ENCODE results near the gene TDRD6.

The TDRD6 gene

DNA sequence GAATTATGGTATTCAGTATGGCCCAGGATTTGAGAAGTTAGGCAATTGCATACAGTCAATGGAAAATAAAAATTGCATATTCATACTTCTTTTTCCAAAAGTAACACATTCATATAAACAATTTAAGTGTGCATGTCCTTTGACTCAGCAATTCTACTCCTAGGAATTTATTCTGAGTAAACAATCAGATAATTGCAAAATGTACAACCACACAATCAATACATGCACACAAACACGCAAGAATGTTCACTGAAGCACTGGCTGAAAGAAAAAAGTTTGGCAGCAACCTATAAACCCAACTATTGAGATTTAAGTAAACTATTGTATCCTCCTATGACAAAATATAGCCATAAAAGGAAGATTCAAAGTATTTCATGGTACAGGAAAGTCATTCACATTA, 36.7 kb upstream of the TDRD6 start:
- no peak for DNase-seq (ENCODE audit: low read depth in 1 of 2, low spot score in 1 of 2)
- H3K27me3 ChIP-seq (ENCODE audit: insufficient read depth, poor library complexity, severe bottlenecking), result peaks cover 17% of the 10 kb centered on the region
- H3K27ac ChIP-seq (replicated peaks), result no peak overlapping the region
- no peak overlapping the region for H3K4me3 ChIP-seq (replicated peaks; ENCODE audit: insufficient read depth, low read length)
- TF ChIP-seq, protein P1, sequence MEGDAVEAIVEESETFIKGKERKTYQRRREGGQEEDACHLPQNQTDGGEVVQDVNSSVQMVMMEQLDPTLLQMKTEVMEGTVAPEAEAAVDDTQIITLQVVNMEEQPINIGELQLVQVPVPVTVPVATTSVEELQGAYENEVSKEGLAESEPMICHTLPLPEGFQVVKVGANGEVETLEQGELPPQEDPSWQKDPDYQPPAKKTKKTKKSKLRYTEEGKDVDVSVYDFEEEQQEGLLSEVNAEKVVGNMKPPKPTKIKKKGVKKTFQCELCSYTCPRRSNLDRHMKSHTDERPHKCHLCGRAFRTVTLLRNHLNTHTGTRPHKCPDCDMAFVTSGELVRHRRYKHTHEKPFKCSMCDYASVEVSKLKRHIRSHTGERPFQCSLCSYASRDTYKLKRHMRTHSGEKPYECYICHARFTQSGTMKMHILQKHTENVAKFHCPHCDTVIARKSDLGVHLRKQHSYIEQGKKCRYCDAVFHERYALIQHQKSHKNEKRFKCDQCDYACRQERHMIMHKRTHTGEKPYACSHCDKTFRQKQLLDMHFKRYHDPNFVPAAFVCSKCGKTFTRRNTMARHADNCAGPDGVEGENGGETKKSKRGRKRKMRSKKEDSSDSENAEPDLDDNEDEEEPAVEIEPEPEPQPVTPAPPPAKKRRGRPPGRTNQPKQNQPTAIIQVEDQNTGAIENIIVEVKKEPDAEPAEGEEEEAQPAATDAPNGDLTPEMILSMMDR (IDR thresholded peaks at IDR 0.05; ENCODE audit: insufficient read depth, low read length), result no peak
- TF ChIP-seq POLR2AphosphoS5 (IDR thresholded peaks at IDR 0.05; ENCODE audit: low read depth), result no peak
- TF ChIP-seq GABPA (IDR thresholded peaks at IDR 0.05; ENCODE audit: low read depth), result no peak
- TF ChIP-seq, protein P2, sequence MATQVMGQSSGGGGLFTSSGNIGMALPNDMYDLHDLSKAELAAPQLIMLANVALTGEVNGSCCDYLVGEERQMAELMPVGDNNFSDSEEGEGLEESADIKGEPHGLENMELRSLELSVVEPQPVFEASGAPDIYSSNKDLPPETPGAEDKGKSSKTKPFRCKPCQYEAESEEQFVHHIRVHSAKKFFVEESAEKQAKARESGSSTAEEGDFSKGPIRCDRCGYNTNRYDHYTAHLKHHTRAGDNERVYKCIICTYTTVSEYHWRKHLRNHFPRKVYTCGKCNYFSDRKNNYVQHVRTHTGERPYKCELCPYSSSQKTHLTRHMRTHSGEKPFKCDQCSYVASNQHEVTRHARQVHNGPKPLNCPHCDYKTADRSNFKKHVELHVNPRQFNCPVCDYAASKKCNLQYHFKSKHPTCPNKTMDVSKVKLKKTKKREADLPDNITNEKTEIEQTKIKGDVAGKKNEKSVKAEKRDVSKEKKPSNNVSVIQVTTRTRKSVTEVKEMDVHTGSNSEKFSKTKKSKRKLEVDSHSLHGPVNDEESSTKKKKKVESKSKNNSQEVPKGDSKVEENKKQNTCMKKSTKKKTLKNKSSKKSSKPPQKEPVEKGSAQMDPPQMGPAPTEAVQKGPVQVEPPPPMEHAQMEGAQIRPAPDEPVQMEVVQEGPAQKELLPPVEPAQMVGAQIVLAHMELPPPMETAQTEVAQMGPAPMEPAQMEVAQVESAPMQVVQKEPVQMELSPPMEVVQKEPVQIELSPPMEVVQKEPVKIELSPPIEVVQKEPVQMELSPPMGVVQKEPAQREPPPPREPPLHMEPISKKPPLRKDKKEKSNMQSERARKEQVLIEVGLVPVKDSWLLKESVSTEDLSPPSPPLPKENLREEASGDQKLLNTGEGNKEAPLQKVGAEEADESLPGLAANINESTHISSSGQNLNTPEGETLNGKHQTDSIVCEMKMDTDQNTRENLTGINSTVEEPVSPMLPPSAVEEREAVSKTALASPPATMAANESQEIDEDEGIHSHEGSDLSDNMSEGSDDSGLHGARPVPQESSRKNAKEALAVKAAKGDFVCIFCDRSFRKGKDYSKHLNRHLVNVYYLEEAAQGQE (IDR thresholded peaks at IDR 0.05; ENCODE audit: insufficient replicate concordance, low read depth), result no peak
- no peak for TF ChIP-seq SPI1 (IDR thresholded peaks at IDR 0.05; ENCODE audit: borderline replicate concordance, low read depth)

DNA sequence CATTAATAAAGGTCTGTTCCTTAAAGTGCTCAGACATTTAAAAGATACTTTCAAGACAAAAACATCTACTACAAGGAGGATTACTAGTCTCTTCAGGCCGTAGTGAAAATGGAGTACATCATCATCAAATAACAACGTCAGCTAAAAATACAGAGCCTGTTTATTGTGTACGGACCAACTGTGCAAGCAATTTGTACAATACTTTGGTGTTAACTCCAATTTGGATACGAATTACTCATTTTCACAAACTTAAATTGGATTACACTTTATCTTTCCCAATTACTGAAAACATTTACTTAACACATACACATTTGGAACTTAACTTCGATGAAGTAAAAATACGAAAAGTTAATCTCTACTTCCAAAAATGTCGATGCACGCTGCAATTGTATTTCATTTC, 35.9 kb upstream of the TDRD6 start:
- Histone ChIP-seq H3K27me3 (ENCODE audit: insufficient read depth, poor library complexity, severe bottlenecking) (peaks cover 17% of the 10 kb centered on the region), H3K27ac (replicated peaks) (no peak overlapping the region), H3K4me3 (replicated peaks; ENCODE audit: insufficient read depth, low read length) (no peak overlapping the region)
- TF ChIP-seq POLR2AphosphoS5 (IDR thresholded peaks at IDR 0.05; ENCODE audit: low read depth) (no peak), GABPA (IDR thresholded peaks at IDR 0.05; ENCODE audit: low read depth) (no peak), SPI1 (IDR thresholded peaks at IDR 0.05; ENCODE audit: borderline replicate concordance, low read depth) (no peak)
- TF ChIP-seq, protein P2 (IDR thresholded peaks at IDR 0.05; ENCODE audit: insufficient replicate concordance, low read depth), result no peak
- TF ChIP-seq, protein P1 (IDR thresholded peaks at IDR 0.05; ENCODE audit: insufficient read depth, low read length), result no peak
- no peak for DNase-seq (ENCODE audit: low read depth in 1 of 2, low spot score in 1 of 2)

DNA sequence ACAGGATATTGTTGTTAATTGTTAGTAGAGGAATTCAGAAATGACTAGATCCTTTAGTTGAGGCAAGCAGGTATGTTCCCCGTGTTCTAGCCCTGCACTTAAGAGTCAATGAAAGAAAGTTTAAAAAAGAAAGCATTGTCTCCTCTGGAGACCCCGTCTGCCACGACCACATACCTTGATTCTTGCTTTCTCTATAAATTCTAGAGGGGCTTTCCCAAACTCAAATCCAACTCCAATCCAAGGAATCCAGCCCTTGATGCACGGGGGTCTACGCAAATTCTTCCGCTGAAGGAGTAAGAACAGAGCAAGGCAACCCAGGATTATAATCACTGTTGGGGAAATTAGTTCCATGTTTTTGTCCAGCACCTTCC, 35.5 kb upstream of the TDRD6 start:
- Histone ChIP-seq H3K27ac (replicated peaks) (no peak overlapping the region), H3K27me3 (ENCODE audit: insufficient read depth, poor library complexity, severe bottlenecking) (peaks cover 17% of the 10 kb centered on the region), H3K4me3 (replicated peaks; ENCODE audit: insufficient read depth, low read length) (peak overlapping the region; percentile 91)
- no peak for DNase-seq (ENCODE audit: low read depth in 1 of 2, low spot score in 1 of 2)
- TF ChIP-seq, protein P2 (IDR thresholded peaks at IDR 0.05; ENCODE audit: insufficient replicate concordance, low read depth), result no peak
- TF ChIP-seq GABPA (IDR thresholded peaks at IDR 0.05; ENCODE audit: low read depth) (no peak), SPI1 (IDR thresholded peaks at IDR 0.05; ENCODE audit: borderline replicate concordance, low read depth) (no peak), POLR2AphosphoS5 (IDR thresholded peaks at IDR 0.05; ENCODE audit: low read depth) (no peak)
- TF ChIP-seq, protein P1 (IDR thresholded peaks at IDR 0.05; ENCODE audit: insufficient read depth, low read length), result no peak

All from HL-60 (cell line).